NCI-H2081 (cell line): ENCODE measurements around the gene EMC9.
A peak's percentile ranks its signal among the peaks of the same experiment; 100 is the strongest.

Source experiments
- DNase-seq, 2 experiments: peaks; one replicate each; lab custom pipeline; 2025; lab: John Stamatoyannopoulos, UW

The EMC9 gene

GRCh38 chr14:24149302-24149969, 8.0 kb upstream of the EMC9 start:
- no peak for DNase-seq

GRCh38 chr14:24147761-24148428, 6.5 kb upstream of the EMC9 start:
- no peak for DNase-seq

GRCh38 chr14:24146978-24147760, 5.8 kb upstream of the EMC9 start, which contains the start of gene RNF31:
Gene RNF31 (plus strand): TSS chr14:24147498. CDS start chr14:24147699, 201 bp downstream.
- DNase-seq = peak; percentile 98

- DNase-seq = peak; percentile 94 to 95
These were observed 5.1 kb upstream of the EMC9 start, which contains the start of gene PSME2 for GRCh38 chr14:24146453-24146977. Gene PSME2 (minus strand): TSS chr14:24146610. CDS start chr14:24146581, 29 bp downstream.

GRCh38 chr14:24145690-24146452, 4.5 kb upstream of the EMC9 start:
- DNase-seq = no peak

GRCh38 chr14:24145219-24145618, 3.8 kb upstream of the EMC9 start:
- no peak for DNase-seq

- no peak for DNase-seq
These were observed 3.1 kb upstream of the EMC9 start for GRCh38 chr14:24144451-24144850.

- no peak for DNase-seq
These were observed 2.1 kb upstream of the EMC9 start for GRCh38 chr14:24143511-24143910.

GRCh38 chr14:24139272-24139934, 2.0 kb downstream of the EMC9 start:
- DNase-seq = peak in 1 of 2 experiments; percentile 18

- DNase-seq = no peak
These were observed 2.8 kb downstream of the EMC9 start for GRCh38 chr14:24138396-24139271.

- DNase-seq = no peak
These were observed 3.6 kb downstream of the EMC9 start for GRCh38 chr14:24137529-24138395.

GRCh38 chr14:24136684-24137528, 4.5 kb downstream of the EMC9 start:
- DNase-seq = no peak

GRCh38 chr14:24135834-24136683, 5.3 kb downstream of the EMC9 start, which contains the start of gene PSME1:
Gene PSME1 (plus strand): TSS chr14:24136194. CDS start chr14:24136263, 69 bp downstream.
- peak; percentile 90 to 96 for DNase-seq

- DNase-seq = no peak
These were observed 5.9 kb downstream of the EMC9 start for GRCh38 chr14:24135584-24135833.

GRCh38 chr14:24133735-24134134, 7.7 kb downstream of the EMC9 start:
- no peak for DNase-seq

- DNase-seq = no peak
These were observed 8.4 kb downstream of the EMC9 start for GRCh38 chr14:24132976-24133375.

GRCh38 chr14:24132061-24132685, 9.2 kb downstream of the EMC9 start:
- DNase-seq = peak; percentile 72 to 89
